Choroid plexus epithelial cell (primary cell): ENCODE measurements around the gene PANX1.
A peak's percentile ranks its signal among the peaks of the same experiment; 100 is the strongest.
"Not testable (repeated sequence)": the region's sequence is repeated elsewhere in the genome, so short reads cannot be mapped to it uniquely, and the experiment has no call there.

Source experiments
- DNase-seq: peaks from one replicate; pipeline ENCODE4 v3.0.0-alpha.2; 2010; ENCODE audit warnings: low read depth
- H3K4me3 ChIP-seq: 2 replicates; pipeline ENCODE4 v1.5.1; 2011; ENCODE audit warnings: low read depth, mild to moderate bottlenecking, control low read depth, low read length, moderate library complexity
- CTCF ChIP-seq: conservative IDR thresholded peaks from 2 replicates; pipeline ENCODE4 v1.5.1; 2011; ENCODE audit warnings: low read depth, mild to moderate bottlenecking, control low read depth, inconsistent platforms, low read length, moderate library complexity

Gene PANX1

GRCh38 chr11:94154095-94154856 is 25.6 kb downstream of the PANX1 start:
- no peak for TF ChIP-seq CTCF
- no peak for DNase-seq
- H3K4me3 ChIP-seq = no peak overlapping the region

- not testable (repeated sequence) for DNase-seq, H3K4me3 ChIP-seq
Measured at GRCh38 chr11:94157339-94157738, 28.7 kb downstream of the PANX1 start.

- no peak for DNase-seq
- no peak for TF ChIP-seq CTCF
Measured at GRCh38 chr11:94168882-94169281, 40.2 kb downstream of the PANX1 start.

GRCh38 chr11:94169516-94169915 is 40.9 kb downstream of the PANX1 start:
- TF ChIP-seq CTCF = no peak
- DNase-seq = no peak

More at GRCh38 chr11:94168882-94169281, 40.2 kb downstream of the PANX1 start:
- H3K4me3 ChIP-seq = no peak overlapping the region

GRCh38 chr11:94169930-94170545 is 41.4 kb downstream of the PANX1 start:
- no peak for TF ChIP-seq CTCF
- no peak overlapping the region for H3K4me3 ChIP-seq
- no peak for DNase-seq

More at GRCh38 chr11:94169516-94169915, 40.9 kb downstream of the PANX1 start:
- H3K4me3 ChIP-seq = no peak overlapping the region

- H3K4me3 ChIP-seq = no peak overlapping the region
- DNase-seq = no peak
- no peak for TF ChIP-seq CTCF
Measured at GRCh38 chr11:94170953-94171352, 42.3 kb downstream of the PANX1 start.

GRCh38 chr11:94171693-94172440 is 43.2 kb downstream of the PANX1 start:
- DNase-seq = peak; percentile 59
- TF ChIP-seq CTCF = peak; percentile 84
- no peak overlapping the region for H3K4me3 ChIP-seq
